ENCODE measurements around the gene RIPK1. TPM values are rescaled to one million over a fixed set of nuclear protein-coding genes. Genes with fewer than 3 reads are reported as not detected.

The RIPK1 gene
- total and polyA plus RNA-seq, 9 of the 15 experiments (the other 6 are each of a cell fraction or from before 2014, with no cell fraction given), result 3.8 to 24.9 (median 17.7) TPM

- TF ChIP-seq, protein P1, sequence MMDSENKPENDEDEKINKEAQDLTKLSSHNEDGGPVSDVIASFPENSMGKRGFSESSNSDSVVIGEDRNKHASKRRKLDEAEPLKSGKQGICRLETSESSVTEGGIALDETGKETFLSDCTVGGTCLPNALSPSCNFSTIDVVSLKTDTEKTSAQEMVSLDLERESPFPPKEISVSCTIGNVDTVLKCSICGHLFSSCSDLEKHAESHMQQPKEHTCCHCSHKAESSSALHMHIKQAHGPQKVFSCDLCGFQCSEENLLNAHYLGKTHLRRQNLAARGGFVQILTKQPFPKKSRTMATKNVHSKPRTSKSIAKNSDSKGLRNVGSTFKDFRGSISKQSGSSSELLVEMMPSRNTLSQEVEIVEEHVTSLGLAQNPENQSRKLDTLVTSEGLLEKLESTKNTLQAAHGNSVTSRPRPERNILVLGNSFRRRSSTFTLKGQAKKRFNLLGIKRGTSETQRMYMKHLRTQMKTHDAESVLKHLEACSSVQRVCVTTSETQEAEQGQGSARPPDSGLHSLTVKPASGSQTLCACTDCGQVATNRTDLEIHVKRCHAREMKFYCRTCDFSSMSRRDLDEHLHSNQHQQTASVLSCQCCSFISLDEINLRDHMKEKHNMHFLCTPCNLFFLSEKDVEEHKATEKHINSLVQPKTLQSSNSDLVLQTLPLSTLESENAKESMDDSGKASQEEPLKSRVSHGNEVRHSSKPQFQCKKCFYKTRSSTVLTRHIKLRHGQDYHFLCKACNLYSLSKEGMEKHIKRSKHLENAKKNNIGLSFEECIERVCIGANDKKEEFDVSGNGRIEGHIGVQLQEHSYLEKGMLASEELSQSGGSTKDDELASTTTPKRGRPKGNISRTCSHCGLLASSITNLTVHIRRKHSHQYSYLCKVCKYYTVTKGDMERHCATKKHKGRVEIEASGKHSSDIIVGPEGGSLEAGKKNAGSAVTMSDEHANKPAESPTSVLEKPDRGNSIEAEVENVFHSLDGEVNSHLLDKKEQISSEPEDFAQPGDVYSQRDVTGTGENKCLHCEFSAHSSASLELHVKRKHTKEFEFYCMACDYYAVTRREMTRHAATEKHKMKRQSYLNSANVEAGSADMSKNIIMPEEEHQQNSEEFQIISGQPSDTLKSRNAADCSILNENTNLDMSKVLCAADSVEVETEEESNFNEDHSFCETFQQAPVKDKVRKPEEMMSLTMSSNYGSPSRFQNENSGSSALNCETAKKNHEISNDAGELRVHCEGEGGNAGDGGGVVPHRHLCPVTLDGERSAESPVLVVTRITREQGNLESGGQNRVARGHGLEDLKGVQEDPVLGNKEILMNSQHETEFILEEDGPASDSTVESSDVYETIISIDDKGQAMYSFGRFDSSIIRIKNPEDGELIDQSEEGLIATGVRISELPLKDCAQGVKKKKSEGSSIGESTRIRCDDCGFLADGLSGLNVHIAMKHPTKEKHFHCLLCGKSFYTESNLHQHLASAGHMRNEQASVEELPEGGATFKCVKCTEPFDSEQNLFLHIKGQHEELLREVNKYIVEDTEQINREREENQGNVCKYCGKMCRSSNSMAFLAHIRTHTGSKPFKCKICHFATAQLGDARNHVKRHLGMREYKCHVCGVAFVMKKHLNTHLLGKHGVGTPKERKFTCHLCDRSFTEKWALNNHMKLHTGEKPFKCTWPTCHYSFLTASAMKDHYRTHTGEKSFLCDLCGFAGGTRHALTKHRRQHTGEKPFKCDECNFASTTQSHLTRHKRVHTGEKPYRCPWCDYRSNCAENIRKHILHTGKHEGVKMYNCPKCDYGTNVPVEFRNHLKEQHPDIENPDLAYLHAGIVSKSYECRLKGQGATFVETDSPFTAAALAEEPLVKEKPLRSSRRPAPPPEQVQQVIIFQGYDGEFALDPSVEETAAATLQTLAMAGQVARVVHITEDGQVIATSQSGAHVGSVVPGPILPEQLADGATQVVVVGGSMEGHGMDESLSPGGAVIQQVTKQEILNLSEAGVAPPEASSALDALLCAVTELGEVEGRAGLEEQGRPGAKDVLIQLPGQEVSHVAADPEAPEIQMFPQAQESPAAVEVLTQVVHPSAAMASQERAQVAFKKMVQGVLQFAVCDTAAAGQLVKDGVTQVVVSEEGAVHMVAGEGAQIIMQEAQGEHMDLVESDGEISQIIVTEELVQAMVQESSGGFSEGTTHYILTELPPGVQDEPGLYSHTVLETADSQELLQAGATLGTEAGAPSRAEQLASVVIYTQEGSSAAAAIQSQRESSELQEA (IDR thresholded peaks at IDR 0.05; ENCODE audit: low read depth), result no peak
- TF ChIP-seq TCF3 (CRISPR knock-in tag; IDR thresholded peaks at IDR 0.05), result peak; percentile 54; the same call in 1 of the 2 replicates
- TF ChIP-seq ZFP1 (CRISPR knock-in tag; IDR thresholded peaks at IDR 0.05), result no peak
- TF ChIP-seq RBFOX2 (IDR thresholded peaks at IDR 0.05; ENCODE audit: low read depth, low read length), result peak; percentile 72
- TF ChIP-seq ZNF766 (CRISPR knock-in tag; conservative IDR thresholded peaks at IDR 0.05), result no peak
- TF ChIP-seq FOSL1 (tag; conservative IDR thresholded peaks at IDR 0.05), result peak; percentile 99
- no peak for TF ChIP-seq SNIP1 (IDR thresholded peaks at IDR 0.05; ENCODE audit: low read depth)
- no peak for TF ChIP-seq PHTF2 (CRISPR knock-in tag; IDR thresholded peaks at IDR 0.05)
- TF ChIP-seq NR1H2 (CRISPR knock-in tag; IDR thresholded peaks at IDR 0.05), result no peak
- peak; percentile 64 for TF ChIP-seq CCNT2 (IDR thresholded peaks at IDR 0.05; ENCODE audit: borderline replicate concordance, extremely low read depth, insufficient read length, low read depth, low read length)
- peak; percentile 8; the same call in 1 of the 2 replicates for TF ChIP-seq CBX5 (IDR thresholded peaks at IDR 0.05; ENCODE audit: borderline replicate concordance, low read depth)
- no peak for TF ChIP-seq SLC30A9 (CRISPR knock-in tag; IDR thresholded peaks at IDR 0.05)
- TF ChIP-seq RFX1 (IDR thresholded peaks at IDR 0.05), result peak; percentile 92
- TF ChIP-seq SMARCC2 (IDR thresholded peaks at IDR 0.05; ENCODE audit: low read depth), result no peak
- TF ChIP-seq POLR2AphosphoS5 (IDR thresholded peaks at IDR 0.05; ENCODE audit: control insufficient read depth, insufficient read depth, low read depth, low read length), result peak; percentile 55; the same call in 1 of the 2 replicates
- no peak for TF ChIP-seq RBM34 (IDR thresholded peaks at IDR 0.05; ENCODE audit: borderline replicate concordance, insufficient read depth, low read length)
- TF ChIP-seq JUN (IDR thresholded peaks at IDR 0.05; ENCODE audit: borderline replicate concordance, low read depth, low read length), result peak; percentile 98
- peak; percentile 61; the same call in 1 of the 2 replicates for TF ChIP-seq JUN (CRISPR knock-in tag; IDR thresholded peaks at IDR 0.05; ENCODE audit: borderline replicate concordance)
These were observed 91.8 kb downstream of the RIPK1 start (continued) for GRCh38 chr6:3159805-3160781.
